H1 (cell line): ENCODE data around the gene NXPH4. TPM values are rescaled to one million over a fixed set of nuclear protein-coding genes. Genes with fewer than 3 reads are reported as not detected.

Experiments
- CTCF ChIA-PET: fragments of 300-600 bp; sonication (Branson Sonifier 250); formaldehyde crosslinking; loops from one replicate; lab custom pipeline; 2021; ENCODE audit not compliant: partially characterized antibody; lab: Charles Lee
- POLR2A ChIA-PET: fragments of 300-600 bp; sonication (Branson Sonifier 250); formaldehyde crosslinking; loops from one replicate; lab custom pipeline; 2021; ENCODE audit warnings: inconsistent platforms; ENCODE audit not compliant: partially characterized antibody; lab: Charles Lee
- DNase-seq, 2 experiments: peaks; one replicate each; pipeline versions ENCODE4 v3.0.0 to v3.0.0-alpha.2; 2010 to 2022; ENCODE audit warnings: low spot score in 2 of 2, low read depth in 1 of 2, mixed read lengths in 1 of 2
- FAIRE-seq: peaks from 2 replicates; lab custom pipeline; 2011; peaks lifted over from hg19 to GRCh38; lab: Jason Lieb, UNC
- H2AFZ ChIP-seq: 2 replicates; pipeline ENCODE4 v1.8.1; 2012; ENCODE audit warnings: low read length, inconsistent platforms
- H2AK5ac ChIP-seq: 2 replicates; pipeline ENCODE4 v1.6.1; 2013; ENCODE audit warnings: low read depth, low read length
- H2BK120ac ChIP-seq: replicated peaks from 2 replicates; pipeline ENCODE3; 2013; ENCODE audit warnings: low read depth, low read length, inconsistent platforms
- H2BK12ac ChIP-seq: 2 replicates; pipeline ENCODE4 v1.6.1; 2013; ENCODE audit warnings: low read depth, low read length
- H2BK15ac ChIP-seq: 2 replicates; pipeline ENCODE4 v1.6.1; 2013; ENCODE audit warnings: low read length
- H2BK20ac ChIP-seq: 2 replicates; pipeline ENCODE4 v1.6.1; 2013; ENCODE audit warnings: low read length
- H2BK5ac ChIP-seq: 2 replicates; pipeline ENCODE4 v1.6.1; 2013; ENCODE audit warnings: low read depth, low read length
- H3K14ac ChIP-seq: 2 replicates; pipeline ENCODE4 v1.6.1; 2013; ENCODE audit warnings: inconsistent platforms; ENCODE audit not compliant: insufficient read length
- H3K18ac ChIP-seq: 2 replicates; pipeline ENCODE4 v1.6.1; 2013; ENCODE audit warnings: low read length; ENCODE audit errors: extremely low read depth
- H3K23ac ChIP-seq: 2 replicates; pipeline ENCODE4 v1.6.1; 2013; ENCODE audit warnings: inconsistent platforms; ENCODE audit not compliant: insufficient read length
- H3K23me2 ChIP-seq: 2 replicates; pipeline ENCODE4 v1.6.1; 2013; ENCODE audit warnings: low read depth, low read length
- H3K27ac ChIP-seq: 2 replicates; pipeline ENCODE4 v1.6.1; 2011; ENCODE audit warnings: low read depth, low read length, inconsistent platforms
- H3K27me3 ChIP-seq, 4 experiments: replicated peaks in 1 of 4; 1 replicate in 1 of 4; 2 replicates in 3 of 4; pipeline versions ENCODE4 v1.6.1 to v1.8.1; 2011 to 2013; ENCODE audit warnings: low read length in 3 of 4, mild to moderate bottlenecking in 3 of 4, inconsistent platforms in 2 of 4, mixed read lengths in 2 of 4, moderate library complexity in 1 of 4; ENCODE audit not compliant: control insufficient read depth in 3 of 4, insufficient read depth in 3 of 4; ENCODE audit errors: extremely low read depth in 1 of 4
- H3K36me3 ChIP-seq, 4 experiments: 2 replicates each; pipeline versions ENCODE4 v1.6.1 to v1.8.1; 2011 to 2013; ENCODE audit warnings: mild to moderate bottlenecking in 4 of 4, low read length in 3 of 4, moderate library complexity in 2 of 4, control low read depth in 1 of 4, inconsistent platforms in 1 of 4; ENCODE audit not compliant: insufficient read depth in 4 of 4, control insufficient read depth in 2 of 4
- H3K4ac ChIP-seq: replicated peaks from 2 replicates; pipeline ENCODE3; 2013; ENCODE audit warnings: low read length, low read depth, mixed read lengths, inconsistent platforms; ENCODE audit not compliant: insufficient read length
- H3K4me1 ChIP-seq, 4 experiments: replicated peaks in 1 of 4; 1 replicate in 1 of 4; 2 replicates in 3 of 4; pipeline versions ENCODE4 v1.6.1 to v1.8.1; 2011 to 2013; ENCODE audit warnings: low read length in 3 of 4, inconsistent platforms in 2 of 4, mixed read lengths in 1 of 4; ENCODE audit not compliant: insufficient read depth in 4 of 4, control insufficient read depth in 3 of 4
- H3K4me2 ChIP-seq, 2 experiments: 2 replicates each; pipeline versions ENCODE4 v1.6.1 to v1.8.1; 2011 to 2013; ENCODE audit warnings: low read depth in 2 of 2, low read length in 2 of 2, control low read depth in 1 of 2, inconsistent platforms in 1 of 2, mild to moderate bottlenecking in 1 of 2; ENCODE audit not compliant: insufficient read depth in 1 of 2
- H3K4me3 ChIP-seq, 4 experiments: fragments of 200-600, 300-600 bp in 1 of 4; sonication (generic), shearing (Covaris generic), sonication (Bioruptor Twin) in 1 of 4; 2 replicates each; pipeline versions ENCODE4 v1.5.1 to v1.8.1; 2011 to 2016; ENCODE audit warnings: low read length in 4 of 4, low read depth in 3 of 4, control low read depth in 2 of 4, inconsistent platforms in 2 of 4, mild to moderate bottlenecking in 2 of 4, mixed read lengths in 1 of 4, moderate library complexity in 1 of 4; ENCODE audit not compliant: insufficient read depth in 2 of 4; ENCODE audit errors: extremely low read depth in 1 of 4
- H3K56ac ChIP-seq: replicated peaks from 2 replicates; pipeline ENCODE3; 2013; ENCODE audit warnings: low read depth, mild to moderate bottlenecking, mixed read lengths, low read length, inconsistent platforms; ENCODE audit not compliant: insufficient read length
- H3K79me1 ChIP-seq: 2 replicates; pipeline ENCODE4 v1.6.1; 2013; ENCODE audit warnings: low read depth, low read length, control low read depth
- H3K79me2 ChIP-seq, 2 experiments: 2 replicates each; pipeline versions ENCODE4 v1.6.1 to v1.8.1; 2012 to 2013; ENCODE audit warnings: low read length in 2 of 2, mild to moderate bottlenecking in 2 of 2, inconsistent platforms in 1 of 2; ENCODE audit not compliant: insufficient read depth in 2 of 2, control insufficient read depth in 1 of 2
- H3K9ac ChIP-seq, 4 experiments: replicated peaks in 1 of 4; 1 replicate in 1 of 4; 2 replicates in 3 of 4; pipeline versions ENCODE4 v1.6.1 to v1.8.1; 2011 to 2013; ENCODE audit warnings: low read depth in 3 of 4, low read length in 3 of 4, control low read depth in 2 of 4, mild to moderate bottlenecking in 2 of 4, moderate library complexity in 2 of 4, inconsistent platforms in 1 of 4; ENCODE audit errors: extremely low read depth in 1 of 4
- H3K9me3 ChIP-seq, 2 experiments: 2 replicates each; pipeline versions ENCODE4 v1.6.1 to v1.8.1; 2012 to 2013; ENCODE audit warnings: mild to moderate bottlenecking in 2 of 2, moderate library complexity in 2 of 2, control low read depth in 1 of 2, inconsistent platforms in 1 of 2, low read depth in 1 of 2, low read length in 1 of 2, mixed read lengths in 1 of 2; ENCODE audit not compliant: insufficient read depth in 2 of 2
- H4K20me1 ChIP-seq, 2 experiments: replicated peaks in 1 of 2; 2 replicates each; pipeline versions ENCODE3 to v1.8.1; 2011 to 2013; ENCODE audit warnings: inconsistent platforms in 2 of 2, low read length in 2 of 2, mild to moderate bottlenecking in 1 of 2; ENCODE audit not compliant: insufficient read depth in 2 of 2, control insufficient read depth in 1 of 2
- H4K5ac ChIP-seq: 2 replicates; pipeline ENCODE4 v1.6.1; 2013; ENCODE audit warnings: low read length, low read depth, mixed read lengths, inconsistent platforms; ENCODE audit not compliant: insufficient read length
- H4K8ac ChIP-seq: 2 replicates; pipeline ENCODE4 v1.8.0; 2013; ENCODE audit warnings: mild to moderate bottlenecking, moderate library complexity, low read length, inconsistent platforms; ENCODE audit not compliant: insufficient read depth; ENCODE audit errors: extremely low read depth
- H4K91ac ChIP-seq: replicated peaks from 2 replicates; pipeline ENCODE3; 2013; ENCODE audit warnings: low read length, mixed read lengths, inconsistent platforms; ENCODE audit not compliant: insufficient read length
- BCL11A ChIP-seq, 2 experiments: IDR thresholded peaks; one replicate each; pipeline ENCODE4 v1.6.1; 2011; ENCODE audit warnings: low read depth in 2 of 2, low read length in 2 of 2, mild to moderate bottlenecking in 2 of 2
- EP300 ChIP-seq, 2 experiments: IDR thresholded peaks; 1 replicate in 1 of 2; 2 replicates in 1 of 2; pipeline ENCODE4 v1.6.1; 2011 to 2012; ENCODE audit warnings: low read depth in 2 of 2, low read length in 2 of 2, mild to moderate bottlenecking in 2 of 2, borderline replicate concordance in 1 of 2, inconsistent platforms in 1 of 2, moderate library complexity in 1 of 2
- GABPA ChIP-seq: IDR thresholded peaks from 2 replicates; pipeline ENCODE4 v1.6.1; 2011; ENCODE audit warnings: mild to moderate bottlenecking, low read length, moderate library complexity, borderline replicate concordance; ENCODE audit not compliant: insufficient read depth
- KDM1A ChIP-seq: fragments of 200-600, 300-600 bp; sonication (generic); IDR thresholded peaks from 2 replicates; pipeline ENCODE4 v1.7.1; 2016; ENCODE audit warnings: mild to moderate bottlenecking, low read length, borderline replicate concordance
- MAX ChIP-seq: IDR thresholded peaks from 2 replicates; pipeline ENCODE4 v1.6.1; 2012; ENCODE audit warnings: inconsistent platforms
- POLR2AphosphoS5 ChIP-seq: IDR thresholded peaks from 2 replicates; pipeline ENCODE4 v1.6.1; 2011; ENCODE audit warnings: low read depth, low read length
- SP1 ChIP-seq: IDR thresholded peaks from 2 replicates; pipeline ENCODE4 v1.6.1; 2011; ENCODE audit warnings: low read depth, low read length
- USF2 ChIP-seq: IDR thresholded peaks from 2 replicates; pipeline ENCODE4 v1.6.1; 2011; ENCODE audit warnings: low read length, improper control_type of control experiment
- WGBS, 2 experiments: shearing (Covaris generic) in 1 of 2; methylation state at CpG; one replicate each; pipeline versions ENCODE4 v1.1.6 to v1.1.7; 2013 to 2015; ENCODE audit warnings: low lambda C conversion rate in 2 of 2, mixed read lengths in 2 of 2, inconsistent platforms in 1 of 2, low coverage in 1 of 2, missing lambda C conversion rate in 1 of 2; ENCODE audit not compliant: insufficient replicate concordance in 2 of 2, insufficient coverage in 1 of 2, insufficient read length in 1 of 2; ENCODE audit errors: extremely low coverage in 1 of 2, missing lambda C conversion rate in 1 of 2; 5-methylcytosine and 5-hydroxymethylcytosine counted together
- polyA plus RNA-seq, 7 experiments: library from polyadenylated mRNA; depleted of rRNA in 3 of 7; stranded (reverse) in 5 of 7; unstranded in 2 of 7; fragments of >200 nt in 5 of 7; fragments of 200-250 nt in 2 of 7; gene quantifications; 1 replicate in 5 of 7; 2 replicates in 1 of 7; 4 replicates in 1 of 7; pipeline versions ENCODE4 v1.2.1 to v1.2.3, GENCODE V29; 2011 to 2013; ENCODE audit warnings: missing spikeins in 2 of 7, mixed read lengths in 2 of 7
- total RNA-seq: library from RNA; stranded (reverse); fragmentation: NEBNext Ultra II Directional; extraction: Animal tissue kit (Norgen Biotek cat#: 25700); gene quantifications from 2 replicates; pipeline ENCODE4 v1.2.1, GENCODE V29; 2021

NXPH4 gene
- total and polyA plus RNA-seq, 2 of the 8 experiments (the other 6 are each of a cell fraction or from before 2014, with no cell fraction given): 0.92 to 1.7 TPM

- Histone ChIP-seq H2BK12ac (no peak overlapping the region), H3K18ac (no peak overlapping the region), H3K4me3 (no peak overlapping the region), H3K27ac (no peak overlapping the region), H3K79me2 (no peaks in the 10 kb centered on the region), H4K20me1 (peaks cover 14 to 30% of the 10 kb centered on the region in 2 experiments), H3K14ac (no peak overlapping the region), H2BK120ac (no peak overlapping the region), H2BK15ac (no peak overlapping the region), H3K9ac (no peak overlapping the region), H3K36me3 (no peaks in the 10 kb centered on the region), H2AFZ (no peak overlapping the region), H3K27me3 (peaks cover 76 to 98% (median 95%) of the 10 kb centered on the region in 4 experiments), H3K4me1 (peaks cover under 1 to 52% (median 35%) of the 10 kb centered on the region in 4 experiments), H3K56ac (no peak overlapping the region), H4K91ac (no peak overlapping the region), H4K5ac (no peak overlapping the region), H3K9me3 (no peaks in the 10 kb centered on the region), H2BK5ac (no peak overlapping the region), H2AK5ac (no peak overlapping the region; the same call in 1 of the 2 replicates), H3K79me1 (no peaks in the 10 kb centered on the region), H3K4ac (no peak overlapping the region), H3K23ac (no peak overlapping the region), H3K23me2 (peaks cover 7% of the 10 kb centered on the region), H3K4me2 (peak overlapping the region in 1 of 2 experiments; percentile 71; a peak in 1 of 4 replicates), H2BK20ac (no peak overlapping the region), H4K8ac (no peak overlapping the region; the same call in 1 of the 2 replicates)
- 53% methylated on average over 13 of the region's 13 CpGs; no CpG with 5 or more reads in 1 of the 2 experiments for WGBS, 2 experiments
- ChIA-PET POLR2A (interaction anchor here (0.8 to 17.7 kb wide), 6 partner anchors 9 to 238 kb away, joined by 3 to 852 read pairs (median 4); partner anchors contain the start of genes INHBE, SHMT2 and STAC3), CTCF (interaction anchor here (0.6 to 13.4 kb wide), 12 partner anchors 9 to 324 kb away, joined by 3 to 527 read pairs (median 4); partner anchors contain the start of genes INHBE and STAC3)
- FAIRE-seq (no peak), DNase-seq (no peak)
- no peak for TF ChIP-seq BCL11A (IDR thresholded peaks at IDR 0.05; ENCODE audit: low read depth in 2 of 2, low read length in 2 of 2)
- no peak for TF ChIP-seq POLR2AphosphoS5
- no peak for TF ChIP-seq KDM1A
- no peak for TF ChIP-seq USF2
- no peak for TF ChIP-seq MAX
- no peak for TF ChIP-seq SP1
- no peak for TF ChIP-seq GABPA
- no peak for TF ChIP-seq EP300 (IDR thresholded peaks at IDR 0.05; ENCODE audit: borderline replicate concordance in 1 of 2, low read depth in 2 of 2, low read length in 2 of 2)
These were observed 5.9 kb downstream of the NXPH4 start for GRCh38 chr12:57222286-57223190.
